Adrenal gland (tissue), 5 donors: ENCODE measurements around the gene FAM114A1.

Experiments
- CTCF ChIP-seq, 6 experiments: fragments of 450-650 bp in 4 of 6; fragments of 200-600 bp in 2 of 6; sonication (generic) in 1 of 6; IDR thresholded peaks; 1 replicate in 5 of 6; 2 replicates in 1 of 6; pipeline versions ENCODE4 v1.5.1 to v1.8.0; 2016 to 2021; ENCODE audit warnings: antibody characterized with exemption in 6 of 6, mild to moderate bottlenecking in 2 of 6, moderate library complexity in 1 of 6
- POLR2A ChIP-seq, 2 donors: fragments of 450-650 bp; IDR thresholded peaks; one replicate each; pipeline ENCODE4 v1.6.1; 2017; ENCODE audit warnings: antibody characterized with exemption in 2 of 2, mild to moderate bottlenecking in 2 of 2, moderate library complexity in 1 of 2
- donor health status: DM: no; HTN: no; CAD: no.

GRCh38 chr4:38950734-38951133 is 83.1 kb downstream of the FAM114A1 start:
- TF ChIP-seq CTCF (IDR thresholded peaks at IDR 0.05), result no peak
- no peak for TF ChIP-seq POLR2A (IDR thresholded peaks at IDR 0.05)
